Stimulated activated CD8-positive, alpha-beta memory T cell treated with anti-CD3 and anti-CD28 coated beads, Interleukin-4, amount 100 ng/mL, for 4 hours (primary cell): ENCODE results near the gene JAG2.

Experiments
- DNase-seq, 2 donors: peaks; one replicate each; pipeline ENCODE4 v3.0.0-alpha.2; 2020; ENCODE audit warnings: low read depth in 2 of 2, low spot score in 1 of 2

Gene JAG2

DNA sequence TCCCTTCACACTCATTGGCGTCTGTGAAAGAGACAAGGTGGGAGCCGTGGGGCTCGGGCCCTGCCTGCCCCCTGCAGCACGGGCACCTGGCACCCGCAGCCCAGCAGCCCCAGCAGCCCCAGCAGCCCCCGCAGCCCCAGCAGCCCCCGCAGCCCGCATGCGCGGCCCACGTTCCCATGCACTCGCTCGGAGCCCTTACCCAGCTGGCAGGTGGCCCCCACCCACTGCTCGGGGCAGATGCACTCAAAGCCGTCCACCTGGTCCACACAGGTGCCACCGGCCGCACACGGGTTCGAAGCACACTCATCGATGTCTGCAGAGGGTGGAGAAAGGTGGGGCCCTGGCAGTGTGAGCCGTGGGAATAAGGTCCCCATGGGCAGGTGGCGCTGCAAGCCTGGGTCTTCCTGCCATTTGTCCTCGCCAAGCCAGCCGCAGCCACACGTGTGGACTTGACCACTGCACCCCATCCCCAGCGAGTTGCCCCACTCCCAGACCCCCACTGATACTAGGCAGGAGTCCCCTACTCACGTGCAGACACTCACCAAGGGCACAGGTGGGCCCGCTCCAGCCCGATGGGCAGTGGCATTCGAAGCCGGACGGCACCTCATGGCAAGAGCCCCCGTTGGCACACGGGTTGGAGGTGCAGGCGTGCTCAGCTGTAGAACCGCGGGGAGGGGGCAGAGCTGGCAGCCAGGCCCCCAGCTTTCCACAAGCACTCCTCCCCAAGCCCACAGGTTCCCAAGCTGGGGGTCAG, 17.3 kb downstream of the JAG2 start:
- no peak for DNase-seq

GRCh38 chr14:105150368-105151083, 18.1 kb downstream of the JAG2 start:
- no peak for DNase-seq

DNA sequence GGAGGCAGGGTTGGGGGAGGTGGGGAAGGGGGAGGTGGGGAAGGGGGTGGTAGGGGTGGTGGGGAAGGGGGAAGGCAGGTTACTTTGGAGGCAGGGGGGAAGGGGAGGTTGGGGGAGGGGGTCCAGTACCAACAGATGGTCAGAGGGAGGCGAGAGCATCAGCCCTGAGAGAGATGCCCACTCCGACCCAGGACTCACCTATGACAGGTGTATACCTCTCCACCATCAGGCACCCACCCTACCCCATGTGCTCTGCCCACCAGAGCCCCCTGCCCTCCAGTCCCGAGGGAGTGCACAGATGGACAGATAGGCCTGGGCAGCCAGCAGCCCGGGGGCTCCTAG, 18.6 kb downstream of the JAG2 start:
- no peak for DNase-seq

DNA sequence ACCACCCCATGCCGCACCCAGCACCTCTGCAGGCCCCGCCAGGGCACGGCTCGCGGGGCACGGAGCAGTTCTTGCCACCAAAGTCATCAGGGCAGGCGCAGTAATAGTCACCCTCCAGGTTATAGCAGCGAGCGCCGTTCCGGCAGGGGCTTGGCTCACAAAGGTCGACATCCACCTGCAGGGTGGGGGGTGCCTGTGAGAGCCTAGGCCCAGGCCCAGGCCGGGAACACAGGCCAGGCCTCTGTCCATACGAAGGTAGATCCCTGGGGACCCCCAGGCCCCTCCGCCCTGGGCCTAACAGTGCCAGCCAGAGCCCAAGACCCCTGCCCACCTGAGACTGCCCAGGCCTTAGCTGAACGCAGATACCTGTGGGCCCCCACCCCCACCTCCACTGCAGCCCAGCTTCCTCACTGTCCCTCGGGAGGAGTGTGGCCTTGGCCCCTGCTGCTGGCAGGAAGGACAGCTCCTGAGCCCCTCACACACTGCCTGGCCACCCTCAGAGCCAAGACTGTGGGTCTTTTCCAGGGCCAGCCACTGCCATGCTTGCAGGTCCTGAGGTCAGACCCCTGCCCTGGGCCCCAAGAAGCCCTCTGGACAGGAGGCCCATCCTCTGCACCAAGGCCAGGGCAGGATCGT, 19.3 kb downstream of the JAG2 start:
- no peak for DNase-seq

DNA sequence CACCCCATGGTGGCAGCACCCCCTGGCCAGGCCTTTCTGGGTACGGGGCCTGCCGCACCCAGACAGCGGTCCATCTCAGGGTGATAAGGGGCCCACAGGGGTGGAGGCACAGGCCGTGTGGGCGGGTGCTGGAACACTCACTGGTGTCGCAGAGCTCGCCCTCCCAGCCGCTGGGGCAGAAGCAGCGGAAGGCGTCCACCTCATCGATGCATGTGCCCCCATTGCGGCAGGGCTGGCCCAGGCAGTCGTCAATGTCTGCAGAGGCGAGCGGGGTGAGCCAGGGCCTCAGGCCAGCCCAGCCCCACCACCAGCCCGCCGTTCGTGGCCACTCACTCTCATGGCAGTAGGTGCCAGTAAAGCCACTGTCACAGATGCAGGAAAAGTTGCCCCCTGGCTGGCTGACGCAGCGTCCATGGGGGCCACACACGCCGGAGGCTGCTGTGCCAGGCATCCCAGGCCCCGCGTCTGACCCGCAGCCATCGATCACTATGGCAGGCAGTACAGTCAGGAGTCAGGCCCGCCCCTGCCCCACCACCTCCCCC, 19.9 kb downstream of the JAG2 start:
- DNase-seq, result no peak

GRCh38 chr14:105147671-105148603, 20.6 kb downstream of the JAG2 start:
- DNase-seq, result no peak

- DNase-seq, result no peak
Observed at GRCh38 chr14:105146976-105147635, 21.5 kb downstream of the JAG2 start.

DNA sequence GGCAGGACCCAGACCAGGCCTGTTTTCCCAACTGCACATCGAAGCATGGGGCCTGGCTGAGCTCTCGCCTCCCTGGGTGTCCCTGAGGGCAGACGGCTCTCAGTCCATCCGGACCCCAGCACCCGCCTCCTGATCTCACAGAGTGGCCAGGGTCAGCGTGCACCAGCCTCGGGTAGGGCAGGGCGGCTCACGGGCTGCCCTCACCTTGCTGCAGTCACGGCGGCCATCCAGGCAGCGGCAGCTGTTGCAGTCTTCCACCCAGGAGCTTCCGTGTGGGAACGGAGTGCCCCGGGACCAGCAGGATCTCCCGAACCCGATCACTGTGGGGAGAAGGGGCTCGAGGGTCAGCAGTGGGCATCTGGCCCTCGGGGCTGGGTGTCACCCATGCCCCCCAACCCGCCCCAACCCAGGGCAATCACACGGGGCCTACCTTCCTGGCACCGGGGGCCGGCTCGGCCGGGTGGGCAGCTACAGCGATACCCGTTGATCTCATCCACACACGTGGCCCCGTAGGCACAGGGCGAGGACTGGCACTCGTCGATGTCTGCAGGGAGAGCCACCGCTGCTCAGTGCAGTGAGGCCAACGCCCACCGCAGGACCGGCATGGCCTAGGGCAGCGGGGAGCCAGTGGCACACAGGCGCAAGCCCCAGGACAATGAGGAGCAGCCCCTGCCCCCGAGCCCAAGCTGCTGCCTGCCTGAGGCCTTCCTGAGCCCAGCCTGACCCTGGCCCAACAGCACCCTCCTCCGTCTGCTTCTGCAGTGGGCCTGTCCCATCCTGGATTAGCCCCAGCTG, 22.2 kb downstream of the JAG2 start:
- no peak for DNase-seq

DNA sequence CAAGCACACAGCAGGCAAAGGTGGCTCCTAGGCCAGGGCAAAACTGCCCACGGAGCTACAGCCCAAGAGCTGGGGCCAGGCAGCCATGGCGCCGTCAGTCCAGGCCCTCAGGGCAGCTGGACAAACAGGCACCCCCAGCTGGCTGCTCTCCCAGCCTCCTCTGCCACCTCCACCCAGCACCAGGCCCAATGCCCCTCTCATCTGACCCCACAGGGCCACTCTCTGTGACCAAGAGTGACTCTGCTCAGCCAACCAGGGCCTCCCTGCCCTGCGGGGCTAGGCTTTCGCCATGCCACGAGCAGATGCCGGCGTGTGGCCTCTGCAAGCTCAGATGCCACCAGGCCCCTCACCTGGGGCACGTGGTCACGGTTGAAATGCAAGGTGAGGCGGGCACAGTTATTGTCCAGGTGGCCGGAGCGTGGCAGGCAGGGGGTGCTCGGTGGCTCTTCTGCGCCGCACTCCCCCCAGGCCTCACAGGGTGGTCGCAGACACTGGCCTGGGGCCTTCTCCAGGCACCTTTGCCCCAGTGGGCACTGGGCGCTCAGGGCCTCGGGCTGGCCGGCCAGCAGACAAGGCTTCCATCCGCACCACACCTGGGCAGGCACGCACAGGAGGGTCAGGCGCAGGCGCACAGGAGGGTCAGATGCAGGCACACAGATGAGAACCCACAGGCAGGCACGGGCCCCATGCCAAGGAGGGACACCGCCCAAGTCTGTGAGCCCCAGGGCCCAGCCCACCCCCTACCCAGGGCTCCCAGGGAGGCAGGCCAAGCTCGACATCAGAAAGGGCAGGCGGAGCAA, 23.0 kb downstream of the JAG2 start:
- DNase-seq, result no peak

DNA sequence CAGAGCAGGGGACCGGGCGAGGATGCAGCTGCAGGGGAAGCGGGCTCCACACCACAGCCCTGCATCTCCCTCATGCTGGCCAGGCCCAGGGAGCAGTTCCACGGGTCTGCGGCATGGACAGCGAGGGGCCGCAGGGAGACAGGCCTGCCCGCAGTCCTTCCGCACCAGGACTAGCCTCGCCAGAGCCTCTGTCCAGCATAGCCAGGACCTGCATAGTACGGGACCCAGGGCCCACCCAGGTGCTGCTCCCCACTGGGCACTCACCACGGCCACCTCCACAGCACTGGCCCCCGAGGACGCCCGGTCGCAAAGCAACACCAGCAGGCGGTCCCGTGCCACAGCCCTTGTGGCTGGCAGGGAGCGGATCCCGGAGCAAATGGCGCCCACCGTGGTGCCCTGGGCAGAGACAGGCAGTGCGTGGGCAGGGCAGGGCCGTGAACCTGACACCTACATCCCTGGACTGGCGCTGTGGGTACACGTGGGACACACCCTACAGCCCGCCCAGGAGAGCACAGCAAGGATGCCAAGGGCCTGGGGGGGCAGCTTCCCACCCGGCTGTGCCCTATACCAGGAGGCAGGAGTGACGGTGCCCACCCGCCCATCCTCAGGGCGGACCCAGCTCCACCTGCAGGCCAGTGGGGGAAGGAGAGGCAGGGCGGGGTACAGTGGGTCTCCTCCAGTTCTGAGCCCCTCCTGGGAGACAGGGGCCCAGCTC, 23.8 kb downstream of the JAG2 start:
- DNase-seq, result no peak

GRCh38 chr14:105144026-105144665, 24.4 kb downstream of the JAG2 start:
- DNase-seq, result no peak

DNA sequence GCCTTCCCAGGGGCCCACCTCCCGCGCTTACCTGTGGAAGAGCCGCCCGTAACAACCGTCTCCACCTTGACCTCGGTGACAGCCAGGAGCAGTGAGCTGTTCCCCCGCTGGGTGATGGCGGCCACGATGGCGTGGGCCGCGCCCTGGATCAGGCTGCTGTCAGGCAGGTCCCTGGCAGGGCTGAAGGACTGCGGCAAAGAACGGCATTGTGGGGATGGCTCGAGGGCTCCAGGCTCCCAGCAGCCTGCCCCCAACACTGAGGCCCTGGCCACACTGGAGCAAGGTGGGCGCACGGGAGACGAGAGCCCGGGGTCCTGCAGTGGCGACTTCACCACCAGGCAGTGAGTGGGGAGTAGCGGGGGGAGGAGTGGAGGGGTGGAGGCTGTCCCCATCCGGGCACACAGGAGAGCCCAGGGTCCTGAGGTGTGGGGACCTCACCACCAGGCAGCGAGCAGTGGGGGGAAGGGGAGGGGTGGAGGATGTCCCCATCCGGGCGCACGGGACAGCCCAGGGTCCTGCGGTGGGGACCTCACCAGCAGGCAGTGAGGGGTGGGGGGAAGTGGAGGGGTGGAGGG, 25.0 kb downstream of the JAG2 start:
- DNase-seq, result no peak

DNA sequence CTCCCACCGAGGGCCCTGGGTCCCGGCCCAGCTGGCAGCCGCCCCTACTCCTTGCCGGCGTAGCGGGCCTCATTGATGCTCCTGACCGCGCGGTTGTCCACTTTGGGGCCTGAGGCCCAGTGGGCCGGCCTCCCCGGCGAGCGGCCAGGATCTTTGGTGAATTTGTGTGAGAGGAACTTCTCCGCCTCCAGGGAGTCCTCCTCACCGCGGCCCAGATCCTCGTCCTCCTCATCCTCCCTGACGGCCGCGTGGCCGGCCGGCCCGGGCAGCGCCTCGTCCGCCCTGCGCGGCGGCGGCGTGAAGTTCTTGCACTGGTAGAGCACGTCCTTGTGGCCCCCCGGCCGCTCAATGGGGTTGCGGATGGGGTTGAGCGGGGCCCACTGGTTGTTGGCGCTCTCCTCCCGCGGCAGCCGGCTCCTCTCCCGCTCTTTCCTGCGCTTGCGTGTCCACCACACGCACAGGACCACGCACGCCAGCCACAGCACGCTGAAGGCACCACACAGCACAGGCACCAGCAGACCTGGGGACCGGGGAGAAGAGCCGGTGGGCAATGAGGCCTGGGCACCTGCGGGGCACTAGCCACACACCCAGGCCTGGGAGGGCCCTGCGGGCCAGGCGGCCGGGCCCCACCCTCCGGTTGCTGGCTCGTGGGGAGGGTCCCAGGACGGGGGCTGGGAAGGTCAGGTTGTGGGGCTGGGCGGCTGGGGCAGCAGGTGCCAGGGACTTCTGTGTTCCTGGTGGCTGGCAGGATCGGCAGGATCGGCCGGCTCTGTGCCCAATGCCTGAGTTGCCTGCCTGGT, 25.7 kb downstream of the JAG2 start:
- no peak for DNase-seq

GRCh38 chr14:105141486-105142281, 26.9 kb downstream of the JAG2 start:
- no peak for DNase-seq

DNA sequence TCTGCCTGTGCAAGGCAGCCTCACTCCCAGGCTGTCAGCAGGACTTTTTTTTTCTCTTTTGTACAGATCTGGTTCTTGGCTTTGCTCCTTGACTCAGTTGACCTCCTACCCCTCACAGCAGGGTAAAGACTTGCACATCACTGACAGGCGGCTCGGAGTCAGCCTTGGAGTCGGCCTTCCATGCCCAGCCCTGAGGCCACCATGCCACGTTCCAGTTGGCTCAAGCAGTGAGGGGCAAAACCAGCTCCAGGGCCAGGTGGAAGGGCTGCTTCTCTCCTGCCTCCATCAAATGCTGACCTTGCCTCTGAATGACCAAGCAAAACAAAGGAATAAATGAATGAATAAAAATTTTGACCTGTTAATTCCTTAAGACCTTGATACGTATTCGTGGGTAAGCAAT, 27.6 kb downstream of the JAG2 start:
- DNase-seq, result no peak

- no peak for DNase-seq
Observed at GRCh38 chr14:105140581-105140980, 28.0 kb downstream of the JAG2 start.
